CD4-positive, alpha-beta T cell treated with Interleukin-2 at 100 ng/mL for 4 hours (primary cell): ENCODE measurements around the gene TEK.

Experiments
- DNase-seq: peaks from one replicate; pipeline ENCODE4 v3.0.0-alpha.2; 2020; ENCODE audit warnings: low spot score

TEK gene

GRCh38 chr9:27247756-27248155 lies 138.7 kb downstream of the TEK start:
- DNase-seq: no peak

- DNase-seq: no peak
Observed at GRCh38 chr9:27248702-27249101, 139.7 kb downstream of the TEK start.

DNA sequence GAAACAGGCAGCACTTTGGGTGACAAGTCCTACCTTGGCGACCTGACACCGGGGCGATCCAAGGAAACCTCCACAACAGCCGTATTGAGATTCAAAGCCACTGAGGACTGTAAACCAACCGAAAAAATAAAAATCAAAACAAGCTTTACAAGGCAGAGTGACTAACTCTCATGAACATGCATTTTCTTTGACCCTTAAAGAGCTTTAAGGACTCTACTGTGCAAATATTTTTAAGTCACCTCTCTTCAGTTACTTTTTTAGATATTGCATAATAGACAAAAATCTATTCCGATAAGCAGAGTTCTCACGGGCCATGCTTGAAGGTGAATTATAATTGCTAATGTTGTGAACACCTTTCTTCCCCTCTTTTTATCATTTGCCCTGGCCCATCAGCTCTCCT lies 149.6 kb downstream of the TEK start:
- DNase-seq: no peak

DNA sequence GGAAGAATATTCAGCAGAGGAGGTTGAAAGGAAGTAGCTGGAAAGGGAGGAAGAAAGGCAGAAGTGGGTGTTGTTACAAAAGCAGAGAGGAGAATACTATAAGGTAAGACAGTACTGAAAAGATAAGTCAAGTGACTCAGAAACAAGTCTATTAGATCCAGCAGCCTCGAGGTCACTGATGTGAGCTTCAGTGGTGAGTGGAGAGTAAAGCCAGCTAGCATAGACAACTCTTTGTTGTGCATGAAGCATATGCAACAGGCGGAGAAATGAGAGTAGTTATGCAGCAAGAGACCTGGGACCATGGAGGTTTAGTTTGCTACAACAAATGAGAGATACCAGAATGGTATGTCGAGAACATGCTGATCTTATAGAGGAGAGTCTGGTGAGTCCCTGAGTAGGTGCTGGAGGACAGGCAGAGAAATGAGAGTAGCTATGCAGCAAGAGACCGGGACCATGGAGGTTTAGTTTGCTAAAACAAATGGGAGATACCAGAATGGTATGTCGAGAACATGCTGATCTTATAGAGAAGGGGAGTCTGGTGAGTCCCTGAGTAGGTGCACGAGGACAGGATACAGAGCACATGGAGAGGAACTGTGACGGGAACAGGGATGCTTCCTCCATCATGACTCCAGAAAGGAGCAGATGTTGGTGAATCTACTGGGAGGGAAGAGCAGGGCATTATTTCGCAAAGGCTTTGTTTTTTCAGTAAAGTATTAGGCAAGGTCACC lies 151.9 kb downstream of the TEK start:
- no peak for DNase-seq

GRCh38 chr9:27261517-27262211 lies 152.6 kb downstream of the TEK start:
- DNase-seq: no peak

GRCh38 chr9:27272103-27272502 lies 163.1 kb downstream of the TEK start:
- DNase-seq: no peak

DNA sequence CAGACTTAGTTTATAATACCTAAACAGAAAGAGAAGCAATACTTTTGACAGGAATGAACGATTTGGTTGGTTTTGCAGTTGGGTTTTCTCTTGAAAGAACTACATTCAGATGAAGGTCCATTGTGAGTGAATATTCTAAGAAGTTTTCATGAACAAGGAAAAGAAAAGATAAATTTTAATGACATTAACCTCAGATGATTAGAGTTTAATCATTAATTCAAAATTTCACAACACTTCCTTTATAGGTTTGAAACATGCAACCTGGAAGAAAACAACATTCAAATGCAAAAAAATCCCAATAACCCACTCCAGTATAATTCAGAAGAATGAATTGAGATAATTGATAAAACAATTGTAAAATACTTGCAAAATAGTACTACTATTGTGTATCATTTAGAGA lies 164.2 kb downstream of the TEK start:
- no peak for DNase-seq

DNA sequence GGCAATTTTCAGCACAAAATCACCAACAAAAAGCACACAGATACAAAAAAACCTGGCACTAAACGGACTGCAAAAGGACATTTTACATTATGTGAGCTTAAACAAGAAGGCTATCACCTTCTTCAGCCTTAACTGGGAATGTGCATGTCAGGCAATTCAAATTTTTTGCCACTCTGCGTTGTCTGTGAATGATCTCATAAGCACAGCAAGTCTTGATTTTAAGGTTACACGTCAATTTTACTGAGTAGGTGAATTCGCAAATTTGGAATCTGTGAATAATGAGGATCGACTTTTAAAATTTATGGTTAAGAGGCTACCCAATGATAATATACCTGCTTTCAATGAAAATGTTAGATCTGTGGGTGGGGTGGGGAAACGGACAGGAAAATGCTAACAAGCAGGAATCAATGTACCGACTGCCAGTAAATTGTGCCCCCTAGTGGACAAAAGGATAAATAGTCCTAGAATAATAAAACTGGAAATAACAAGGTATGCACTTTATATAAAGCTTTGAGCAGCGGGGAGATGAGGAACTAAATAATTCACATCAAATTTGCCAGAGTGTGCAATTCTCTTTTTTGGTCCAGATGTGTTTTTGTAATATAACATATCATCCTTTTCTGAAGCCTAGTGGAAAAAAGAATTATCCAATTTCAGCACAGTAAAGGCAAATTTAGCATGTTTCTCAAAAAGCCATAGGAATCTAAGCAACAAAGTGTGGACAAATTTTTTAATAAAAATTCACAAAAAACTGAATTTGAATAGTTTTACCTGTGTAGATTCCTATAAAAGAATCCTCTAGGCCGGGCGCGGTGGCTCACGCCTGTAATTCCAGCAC lies 167.4 kb downstream of the TEK start:
- DNase-seq: peak; percentile 42

DNA sequence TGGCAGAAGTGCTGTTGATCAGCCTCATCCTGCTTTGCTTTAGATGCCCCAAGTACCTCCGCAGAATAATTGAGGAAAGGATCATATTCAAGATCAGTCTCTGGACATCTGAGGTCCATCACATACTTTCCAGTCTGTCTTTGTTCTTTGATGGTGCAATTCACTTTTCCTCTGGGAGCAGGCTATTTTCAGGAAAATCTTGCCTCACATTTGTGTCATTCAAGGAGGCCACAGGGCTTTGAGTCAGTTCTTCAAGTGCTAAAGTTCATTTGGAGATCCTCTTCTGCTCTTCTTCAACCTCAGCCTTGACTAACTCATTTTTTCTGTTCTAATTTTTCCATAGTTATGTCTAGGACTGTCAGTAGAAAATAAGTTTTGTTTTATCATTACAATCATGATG lies 169.3 kb downstream of the TEK start:
- no peak for DNase-seq

DNA sequence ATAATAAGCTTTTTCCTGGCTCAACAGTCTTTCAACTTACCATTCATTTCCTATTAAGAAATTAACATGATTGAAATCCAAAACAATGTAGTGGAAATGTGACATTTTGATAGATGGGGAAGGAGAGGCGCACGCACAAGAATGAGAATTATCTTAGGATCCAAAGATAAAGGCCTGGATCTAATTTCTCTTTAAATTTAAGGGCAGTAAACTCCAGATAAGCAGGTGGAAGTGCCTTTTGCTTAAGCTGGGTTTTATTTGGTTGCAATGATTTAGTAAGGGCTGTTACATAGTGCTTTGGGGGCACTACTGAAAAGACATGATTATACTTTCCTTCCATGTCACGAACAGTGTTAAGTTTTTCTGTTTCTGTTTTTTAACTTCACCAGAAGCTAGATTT lies 170.6 kb downstream of the TEK start:
- DNase-seq: no peak
